22Rv1 (cell line): ENCODE results near the gene ALX4.

ENCODE experiments used
- CTCF ChIP-seq: fragments of 450-650 bp; IDR thresholded peaks from 2 replicates; pipeline ENCODE4 v1.5.1; 2017; ENCODE audit warnings: mild to moderate bottlenecking
- ZFX ChIP-seq: fragments of 450-650 bp; IDR thresholded peaks from 2 replicates; pipeline ENCODE4 v1.6.1; 2017; ENCODE audit warnings: antibody characterized with exemption, borderline replicate concordance

- TF ChIP-seq CTCF (no peak), ZFX (no peak)
Measured at GRCh38 chr11:44338698-44339529, 29.0 kb upstream of the ALX4 start.
